Hypothalamus (tissue), 51 donors: ENCODE data around the gene NLRP9.

Source experiments
- DNase-seq, 51 donors: peaks; one replicate each; lab custom pipeline; 2025; lab: John Stamatoyannopoulos, UW

NLRP9 gene

DNA sequence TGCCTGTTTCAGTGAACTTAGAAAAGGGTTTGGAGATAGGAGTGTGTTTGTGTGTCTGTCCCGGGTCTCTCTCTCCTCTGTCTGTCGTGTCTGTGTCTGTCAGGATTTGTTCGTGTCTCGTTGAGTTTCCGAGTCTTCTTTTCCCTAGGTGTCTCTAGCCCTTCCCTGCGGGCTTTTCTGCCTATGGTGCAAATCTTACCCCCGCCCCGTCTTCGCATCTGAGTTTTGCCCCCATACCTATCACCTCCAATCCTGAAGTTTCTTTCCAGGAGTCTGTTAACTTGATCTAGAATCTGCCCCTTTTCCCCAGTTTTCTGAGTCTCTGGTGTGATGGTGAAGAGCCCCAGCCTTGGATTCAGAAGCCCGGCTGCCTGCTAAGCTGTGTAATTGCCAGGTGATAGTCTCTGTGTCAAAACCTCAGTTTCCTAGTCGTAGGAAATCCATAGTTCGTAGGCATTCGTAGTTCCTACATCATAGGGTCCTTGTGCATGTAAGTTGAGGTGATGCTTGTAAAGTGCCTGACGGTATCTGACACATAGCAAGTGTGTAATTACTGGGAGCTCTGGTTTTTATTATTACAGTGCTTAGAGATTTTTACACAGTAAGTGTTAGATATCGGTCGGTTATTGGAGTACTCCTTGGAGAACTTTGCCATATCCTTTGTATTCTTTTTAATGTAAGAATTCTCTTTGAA, 62.4 kb downstream of the NLRP9 start:
- DNase-seq, result no peak

- peak; percentile 44 to 98 (median 93) for DNase-seq
These were observed 63.2 kb downstream of the NLRP9 start, which contains the start of gene EPN1 for GRCh38 chr19:55674841-55675660. Gene EPN1 (plus strand): TSS chr19:55675226. CDS start chr19:55678628, 3,402 bp downstream.

GRCh38 chr19:55674459-55674840, 63.8 kb downstream of the NLRP9 start:
- no peak for DNase-seq

GRCh38 chr19:55673889-55674288, 64.3 kb downstream of the NLRP9 start:
- no peak for DNase-seq

DNA sequence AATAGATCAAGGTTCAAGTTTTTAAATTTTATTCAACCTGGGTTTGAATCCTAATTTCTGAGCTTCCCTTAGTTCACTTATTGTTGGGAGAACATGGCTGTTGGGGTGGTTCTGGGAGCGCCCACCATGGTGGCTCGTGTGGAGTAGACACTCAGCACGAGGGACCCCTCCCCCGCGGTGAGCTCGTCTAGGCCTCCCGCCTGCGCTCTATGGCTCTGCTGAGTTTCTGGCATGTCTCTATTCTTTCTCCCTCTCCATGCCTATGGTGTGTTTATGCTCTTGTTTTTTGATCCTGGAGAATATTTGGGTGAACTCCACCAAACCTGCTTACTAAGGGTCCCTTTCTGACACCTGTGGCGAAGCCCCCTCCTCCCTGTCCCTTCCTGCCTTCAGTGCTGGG, 64.7 kb downstream of the NLRP9 start:
- no peak for DNase-seq

- no peak for DNase-seq
These were observed 65.8 kb downstream of the NLRP9 start for GRCh38 chr19:55672418-55672817.

GRCh38 chr19:55671054-55671378, 67.2 kb downstream of the NLRP9 start:
- no peak for DNase-seq

DNA sequence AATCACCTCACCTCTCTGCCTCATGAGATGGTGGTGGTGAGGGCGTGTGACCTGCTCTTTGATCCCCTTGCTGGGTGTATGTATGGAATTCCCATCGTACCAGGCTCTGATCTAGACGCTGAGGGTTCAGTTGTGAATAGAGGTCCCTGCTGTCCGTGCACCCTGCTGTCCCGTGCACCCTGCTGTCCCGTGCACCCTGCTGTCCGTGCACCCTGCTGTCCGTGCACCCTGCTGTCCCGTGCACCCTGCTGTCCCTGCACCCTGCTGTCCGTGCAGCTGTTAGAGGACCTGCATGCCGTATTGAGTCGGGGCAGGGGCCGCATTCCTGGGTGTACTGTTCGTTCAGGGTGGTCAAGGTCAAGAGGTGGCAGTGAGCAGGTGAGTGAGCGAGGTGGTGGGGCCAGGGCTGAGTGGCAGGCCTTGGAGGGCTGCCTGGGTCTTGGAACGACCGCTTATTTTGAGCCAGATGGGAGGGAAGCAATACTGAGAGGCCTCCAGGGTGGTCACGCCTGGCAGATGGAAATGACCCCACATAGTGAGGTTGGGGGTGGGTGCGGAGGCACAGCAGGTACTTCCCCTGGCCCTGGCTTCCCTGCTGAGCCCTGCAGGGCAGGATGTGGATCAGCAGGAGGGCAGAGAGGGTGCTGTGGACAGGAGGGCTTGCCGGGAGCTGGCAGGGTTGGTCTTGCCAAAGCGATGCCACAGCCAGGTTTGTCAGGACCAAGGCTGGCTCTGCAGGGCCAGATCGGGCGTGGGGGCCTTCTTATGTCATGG, 67.7 kb downstream of the NLRP9 start:
- DNase-seq, result peak in 18 of 51 donors; percentile 2 to 36 (median 14)

DNA sequence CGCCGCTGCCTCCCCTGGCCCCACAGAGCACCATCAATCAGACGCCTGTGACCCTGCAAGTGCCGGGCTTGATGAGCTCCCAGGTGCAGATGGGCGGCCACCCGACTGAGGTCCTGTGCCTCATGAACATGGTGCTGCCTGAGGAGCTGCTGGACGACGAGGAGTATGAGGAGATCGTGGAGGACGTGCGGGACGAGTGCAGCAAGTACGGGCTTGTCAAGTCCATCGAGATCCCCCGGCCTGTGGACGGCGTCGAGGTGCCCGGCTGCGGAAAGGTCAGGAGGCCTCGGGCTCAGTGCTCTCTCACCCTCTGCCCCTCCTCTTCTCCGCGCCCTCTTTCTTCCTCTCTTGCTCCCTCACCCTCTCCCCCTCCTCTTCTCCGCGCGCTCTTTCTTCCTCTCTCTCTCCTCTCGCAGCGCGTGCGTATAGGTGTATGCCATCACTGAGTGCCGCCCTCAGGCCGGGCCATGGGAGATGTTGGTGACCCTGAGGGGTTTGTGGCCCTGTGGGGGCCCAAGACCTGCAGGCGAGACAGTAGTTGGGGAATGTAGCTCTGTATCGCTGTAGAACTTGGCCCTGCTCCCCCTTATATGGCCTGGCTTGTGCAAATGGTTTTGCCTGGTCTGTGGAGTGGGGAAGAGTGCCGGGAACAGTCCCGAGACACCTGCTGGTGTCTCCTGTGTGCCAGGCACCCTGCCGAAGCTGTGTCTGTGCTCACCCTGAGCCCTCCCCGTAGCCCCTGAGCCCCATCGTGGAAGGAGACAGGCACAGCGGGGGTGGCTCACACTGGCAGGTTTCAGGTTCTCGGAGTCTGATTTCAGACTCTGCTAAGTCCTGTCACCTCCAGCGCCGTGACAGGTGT, 68.6 kb downstream of the NLRP9 start:
- no peak for DNase-seq

GRCh38 chr19:55668603-55669348, 69.4 kb downstream of the NLRP9 start:
- DNase-seq, result no peak

GRCh38 chr19:55667958-55668357, 70.2 kb downstream of the NLRP9 start:
- DNase-seq, result no peak

- DNase-seq, result no peak
These were observed 70.7 kb downstream of the NLRP9 start for GRCh38 chr19:55667511-55667910.

DNA sequence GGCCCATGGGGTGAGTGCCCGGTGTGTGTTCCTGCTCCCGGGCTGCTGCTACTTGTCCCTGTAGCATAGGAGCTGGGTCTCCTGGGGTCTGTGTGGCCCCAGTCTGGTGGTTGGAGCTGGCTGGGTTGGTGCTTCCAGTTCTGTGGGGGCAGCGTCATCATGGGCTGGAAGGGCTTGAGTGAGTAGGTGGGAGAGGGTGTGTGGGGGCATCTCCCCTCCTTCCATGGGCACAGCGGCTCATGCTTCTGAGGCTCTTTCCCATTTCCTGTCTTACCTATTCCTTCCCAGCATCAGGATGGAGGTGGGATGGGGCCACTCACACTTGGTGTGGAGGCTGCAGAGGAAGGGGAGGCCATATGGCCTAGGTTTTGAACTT, 71.2 kb downstream of the NLRP9 start:
- DNase-seq, result no peak

DNA sequence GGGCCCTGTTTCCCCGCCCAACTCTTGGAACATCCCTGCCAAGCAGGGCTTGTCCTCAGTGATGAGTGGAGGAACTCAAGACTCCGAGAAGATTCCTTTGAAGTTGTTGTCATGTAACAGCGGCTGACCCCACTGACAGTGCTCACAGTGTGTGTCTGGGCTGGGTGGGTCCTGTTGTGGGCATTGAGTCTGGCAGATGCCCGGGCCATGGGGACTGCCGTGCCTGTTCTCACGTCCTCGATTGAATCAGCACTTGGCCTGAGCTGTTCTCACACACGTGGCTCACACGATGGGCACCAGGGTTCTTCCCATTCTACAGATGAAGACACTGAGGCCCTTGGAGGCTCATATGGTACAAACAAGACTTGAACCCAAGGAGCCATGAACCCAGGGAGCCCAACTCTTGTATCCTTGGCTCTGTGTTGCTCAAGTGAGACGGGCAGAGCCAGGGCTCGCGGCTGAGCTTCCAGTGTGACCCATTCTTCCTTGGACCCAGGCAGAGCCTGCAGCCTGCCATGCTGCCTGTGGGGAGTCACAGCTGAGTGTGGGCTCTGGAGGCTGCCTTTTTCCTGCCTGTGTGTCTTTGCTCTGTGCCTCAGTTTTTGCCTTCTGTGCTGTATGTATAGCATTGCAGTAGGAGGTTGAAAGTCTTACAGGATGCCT, 71.7 kb downstream of the NLRP9 start:
- DNase-seq, result no peak

- no peak for DNase-seq
These were observed 74.2 kb downstream of the NLRP9 start for GRCh38 chr19:55663846-55664536.

DNA sequence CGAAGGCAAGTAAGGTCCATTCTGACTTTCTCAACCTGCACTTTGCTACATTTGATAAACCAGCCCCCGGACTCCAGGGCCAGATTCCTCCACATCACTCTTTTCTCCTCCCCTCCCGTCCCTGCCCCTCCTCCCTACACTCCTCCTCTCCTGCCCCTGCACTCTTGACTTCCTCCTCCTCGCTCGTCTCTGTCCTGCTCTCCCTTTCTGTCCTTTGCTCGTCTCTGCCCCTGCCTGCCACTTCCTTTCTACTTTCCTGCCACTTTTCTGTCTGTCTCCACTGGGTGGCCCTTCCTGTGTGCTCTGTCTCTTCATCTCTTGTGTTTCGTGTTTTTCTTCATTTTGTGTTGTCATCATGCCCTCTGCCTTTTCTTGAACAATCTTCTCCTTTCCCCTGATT, 76.4 kb downstream of the NLRP9 start:
- DNase-seq, result no peak

GRCh38 chr19:55660991-55661390, 77.2 kb downstream of the NLRP9 start:
- DNase-seq, result no peak

DNA sequence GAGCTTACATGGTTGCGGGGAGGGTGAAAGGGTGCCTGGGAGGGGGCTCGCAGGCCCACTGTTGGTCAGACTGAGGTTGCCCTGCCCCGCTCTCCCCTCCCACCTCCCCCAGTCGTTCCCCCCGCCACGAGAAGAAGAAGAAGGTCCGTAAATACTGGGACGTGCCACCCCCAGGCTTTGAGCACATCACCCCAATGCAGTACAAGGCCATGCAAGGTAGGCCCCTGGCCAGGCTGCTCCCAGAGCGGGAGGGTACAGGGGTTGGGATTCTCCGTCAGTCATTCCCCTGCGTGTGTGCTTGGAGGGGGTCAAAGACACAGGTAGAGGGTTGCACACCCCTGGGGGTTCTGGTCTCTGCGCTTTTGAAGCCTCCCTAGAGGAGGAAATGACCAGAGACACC, 77.8 kb downstream of the NLRP9 start:
- no peak for DNase-seq

DNA sequence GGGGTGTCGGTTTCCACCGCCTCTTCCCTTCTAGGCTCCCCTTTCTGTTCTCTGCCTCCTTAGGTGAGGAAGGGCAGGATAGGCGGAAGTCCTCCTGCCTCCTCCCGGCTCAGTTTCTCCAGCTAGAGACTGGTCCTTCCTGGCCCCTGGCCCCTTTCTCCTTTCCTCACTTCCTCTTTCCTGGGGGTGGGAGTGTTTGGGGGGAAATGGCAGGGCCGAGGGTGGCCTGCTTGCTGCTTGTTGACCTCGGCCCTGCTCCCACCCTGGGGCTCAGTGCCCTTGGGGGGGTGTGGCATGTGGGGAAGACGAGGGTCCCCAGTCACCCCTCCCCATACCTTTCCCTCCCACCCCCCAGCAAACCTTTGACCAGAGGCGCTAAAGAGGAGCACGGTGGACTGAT, 78.4 kb downstream of the NLRP9 start:
- no peak for DNase-seq
